ENCODE data around the gene MAGOH.

The MAGOH gene

DNA sequence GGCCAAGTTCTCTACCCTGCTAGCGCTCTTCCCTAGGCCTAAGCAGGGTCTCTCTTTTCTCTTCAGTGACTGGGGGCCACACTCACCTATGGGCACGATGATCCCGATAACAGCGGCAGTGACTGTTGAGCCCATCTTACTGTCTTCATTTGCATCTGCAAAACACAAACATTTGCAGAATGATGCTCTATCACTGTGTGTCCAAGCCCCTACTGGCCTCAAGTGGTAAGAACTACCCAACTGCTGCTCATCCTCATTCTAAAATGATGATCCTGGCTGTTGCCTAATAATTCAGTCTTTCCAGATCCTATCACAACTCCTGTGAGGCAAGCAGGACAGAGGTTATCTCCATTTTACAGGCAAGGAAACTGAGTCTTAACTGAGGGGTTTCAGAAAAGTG is 16.7 kb upstream of the MAGOH start:
- DNase-seq, result no peak
- ChIA-PET CTCF (interaction anchor here (1.6 kb wide), 1 partner anchor 23 kb away, joined by 7 read pairs; no protein-coding TSS in a partner anchor), POLR2A (no interaction called here)
- H3K27me3 ChIP-seq (replicated peaks in 2 of 5; ENCODE audit: control insufficient read depth in 4 of 5, insufficient read depth in 5 of 5, low read length in 4 of 5), result no peaks in the 10 kb centered on the region
- no peaks in the 10 kb centered on the region for H3K4me1 ChIP-seq (ENCODE audit: control extremely low read depth in 1 of 4, control insufficient read depth in 4 of 4, insufficient read depth in 4 of 4, low read length in 3 of 4)
- H3K36me3 ChIP-seq (ENCODE audit: control insufficient read depth in 4 of 4, insufficient read depth in 4 of 4, low read length in 3 of 4), result peaks cover 19 to 89% (median 44%) of the 10 kb centered on the region in 4 experiments
- no peaks in the 10 kb centered on the region for H3K9me3 ChIP-seq (ENCODE audit: control extremely low read depth in 1 of 5, control insufficient read depth in 4 of 5, insufficient read depth in 2 of 5, low read depth in 1 of 5, low read length in 4 of 5)
- H3K27ac ChIP-seq (ENCODE audit: insufficient read depth in 1 of 2, low read depth in 1 of 2, low read length in 2 of 2, poor library complexity in 1 of 2, severe bottlenecking in 2 of 2), result no peak overlapping the region
- WGBS (ENCODE audit: insufficient coverage), result 96% methylated on average over 4 of the region's 4 CpGs
- no peak overlapping the region for H3K4me3 ChIP-seq (ENCODE audit: control insufficient read depth in 1 of 7, extremely low read depth in 1 of 7, insufficient read depth in 4 of 7, low read depth in 2 of 7, low read length in 6 of 7)

DNA sequence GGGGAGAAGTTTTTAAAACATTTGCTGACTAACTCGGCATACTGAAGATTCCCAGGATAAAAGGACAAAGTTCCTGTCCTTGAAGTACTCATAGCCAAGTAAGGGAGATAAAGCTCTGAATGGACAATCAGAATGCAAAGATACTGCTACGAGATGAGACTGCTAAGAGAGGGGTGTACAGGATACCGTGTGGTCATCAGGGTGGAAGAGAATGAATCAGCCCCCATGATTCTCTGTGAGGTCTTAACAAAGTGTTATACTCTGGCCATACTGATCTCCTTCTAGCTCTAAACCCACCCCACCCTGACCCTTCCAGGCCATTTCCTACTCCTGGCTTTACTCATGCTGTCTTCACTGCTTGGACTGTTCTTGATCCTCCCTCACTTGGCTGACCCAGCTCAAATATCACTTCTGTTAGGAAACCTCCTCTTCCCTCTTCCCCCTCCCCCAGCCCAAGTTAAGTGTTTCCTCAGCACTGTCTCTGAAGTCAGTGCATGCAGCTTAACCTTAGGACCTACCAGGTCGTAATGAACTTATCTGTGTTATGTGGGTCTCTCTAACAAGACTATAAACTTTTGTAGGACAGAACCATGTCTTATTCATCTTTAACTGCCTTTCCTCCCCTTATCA is 15.8 kb upstream of the MAGOH start:
- DNase-seq, result no peak
- WGBS (ENCODE audit: insufficient coverage), result 94% methylated on average over 3 of the region's 4 CpGs
- no peak overlapping the region for H3K4me3 ChIP-seq (ENCODE audit: control insufficient read depth in 1 of 7, extremely low read depth in 1 of 7, insufficient read depth in 4 of 7, low read depth in 2 of 7, low read length in 6 of 7)
- ChIA-PET POLR2A (no interaction called here), CTCF (interaction anchor here (1.6 kb wide), 1 partner anchor 24 kb away, joined by 7 read pairs; no protein-coding TSS in a partner anchor)
- H3K36me3 ChIP-seq (ENCODE audit: control insufficient read depth in 4 of 4, insufficient read depth in 4 of 4, low read length in 3 of 4), result peaks cover 19 to 89% (median 45%) of the 10 kb centered on the region in 4 experiments
- no peaks in the 10 kb centered on the region for H3K27me3 ChIP-seq (replicated peaks in 2 of 5; ENCODE audit: control insufficient read depth in 4 of 5, insufficient read depth in 5 of 5, low read length in 4 of 5)
- no peaks in the 10 kb centered on the region for H3K9me3 ChIP-seq (ENCODE audit: control extremely low read depth in 1 of 5, control insufficient read depth in 4 of 5, insufficient read depth in 2 of 5, low read depth in 1 of 5, low read length in 4 of 5)
- H3K27ac ChIP-seq (ENCODE audit: insufficient read depth in 1 of 2, low read depth in 1 of 2, low read length in 2 of 2, poor library complexity in 1 of 2, severe bottlenecking in 2 of 2), result no peak overlapping the region
- no peaks in the 10 kb centered on the region for H3K4me1 ChIP-seq (ENCODE audit: control extremely low read depth in 1 of 4, control insufficient read depth in 4 of 4, insufficient read depth in 4 of 4, low read length in 3 of 4)

DNA sequence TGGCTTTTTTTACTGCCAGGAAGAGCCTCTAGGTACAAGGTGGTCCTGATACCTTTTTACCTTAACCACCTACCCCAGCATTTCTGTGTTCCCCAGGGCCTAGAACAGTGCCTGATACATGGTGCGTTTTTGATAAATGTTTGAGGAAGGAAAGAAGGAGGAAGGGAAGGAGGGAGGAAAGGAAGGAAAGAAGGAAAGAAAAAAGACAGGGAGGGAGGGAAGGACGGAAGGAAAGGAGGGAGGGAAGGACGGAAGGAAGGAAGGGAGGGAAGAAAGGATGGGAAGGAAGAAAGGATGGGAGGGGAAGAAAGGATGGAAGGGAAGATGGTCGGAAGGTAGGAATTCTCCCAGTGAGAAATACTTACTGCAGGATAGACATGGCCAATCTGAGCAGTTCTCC is 12.0 kb upstream of the MAGOH start:
- Histone ChIP-seq H3K36me3 (ENCODE audit: control insufficient read depth in 4 of 4, insufficient read depth in 4 of 4, low read length in 3 of 4) (peaks cover 15 to 87% (median 45%) of the 10 kb centered on the region in 4 experiments), H3K4me3 (ENCODE audit: control insufficient read depth in 1 of 7, extremely low read depth in 1 of 7, insufficient read depth in 4 of 7, low read depth in 2 of 7, low read length in 6 of 7) (no peak overlapping the region), H3K4me1 (ENCODE audit: control extremely low read depth in 1 of 4, control insufficient read depth in 4 of 4, insufficient read depth in 4 of 4, low read length in 3 of 4) (no peaks in the 10 kb centered on the region), H3K27ac (ENCODE audit: insufficient read depth in 1 of 2, low read depth in 1 of 2, low read length in 2 of 2, poor library complexity in 1 of 2, severe bottlenecking in 2 of 2) (no peak overlapping the region), H3K27me3 (replicated peaks in 2 of 5; ENCODE audit: control insufficient read depth in 4 of 5, insufficient read depth in 5 of 5, low read length in 4 of 5) (no peaks in the 10 kb centered on the region), H3K9me3 (ENCODE audit: control extremely low read depth in 1 of 5, control insufficient read depth in 4 of 5, insufficient read depth in 2 of 5, low read depth in 1 of 5, low read length in 4 of 5) (no peaks in the 10 kb centered on the region)
- ChIA-PET POLR2A (no interaction called here), CTCF (interaction anchor here (0.9 kb wide), 1 partner anchor 219 kb away, joined by 3 read pairs; no protein-coding TSS in a partner anchor)
- WGBS (ENCODE audit: insufficient coverage), result 97% methylated on average over 4 of the region's 4 CpGs
- no peak for DNase-seq

- Histone ChIP-seq H3K27ac (ENCODE audit: insufficient read depth in 1 of 2, low read depth in 1 of 2, low read length in 2 of 2, poor library complexity in 1 of 2, severe bottlenecking in 2 of 2) (no peak overlapping the region), H3K4me1 (ENCODE audit: control extremely low read depth in 1 of 4, control insufficient read depth in 4 of 4, insufficient read depth in 4 of 4, low read length in 3 of 4) (no peaks in the 10 kb centered on the region), H3K9me3 (ENCODE audit: control extremely low read depth in 1 of 5, control insufficient read depth in 4 of 5, insufficient read depth in 2 of 5, low read depth in 1 of 5, low read length in 4 of 5) (no peaks in the 10 kb centered on the region), H3K4me3 (ENCODE audit: control insufficient read depth in 1 of 7, extremely low read depth in 1 of 7, insufficient read depth in 4 of 7, low read depth in 2 of 7, low read length in 6 of 7) (no peak overlapping the region), H3K36me3 (ENCODE audit: control insufficient read depth in 4 of 4, insufficient read depth in 4 of 4, low read length in 3 of 4) (peaks cover 10 to 87% (median 42%) of the 10 kb centered on the region in 4 experiments), H3K27me3 (replicated peaks in 2 of 5; ENCODE audit: control insufficient read depth in 4 of 5, insufficient read depth in 5 of 5, low read length in 4 of 5) (no peaks in the 10 kb centered on the region)
- WGBS (ENCODE audit: insufficient coverage), result 100% methylated on average over 2 of the region's 3 CpGs
- no peak for DNase-seq
- ChIA-PET CTCF (interaction anchor here (1.0 kb wide), 1 partner anchor 18 kb away, joined by 4 read pairs; no protein-coding TSS in a partner anchor), POLR2A (no interaction called here)
Observed at GRCh38 chr1:53249706-53250105, 11.4 kb upstream of the MAGOH start.

- H3K4me1 ChIP-seq (ENCODE audit: control extremely low read depth in 1 of 4, control insufficient read depth in 4 of 4, insufficient read depth in 4 of 4, low read length in 3 of 4), result peaks cover 0 to 6% (median 2%) of the 10 kb centered on the region in 4 experiments
- DNase-seq, result no peak
- H3K27ac ChIP-seq (ENCODE audit: insufficient read depth in 1 of 2, low read depth in 1 of 2, low read length in 2 of 2, poor library complexity in 1 of 2, severe bottlenecking in 2 of 2), result no peak overlapping the region
- no peak overlapping the region for H3K4me3 ChIP-seq (ENCODE audit: control insufficient read depth in 1 of 7, extremely low read depth in 1 of 7, insufficient read depth in 4 of 7, low read depth in 2 of 7, low read length in 6 of 7)
- H3K9me3 ChIP-seq (ENCODE audit: control extremely low read depth in 1 of 5, control insufficient read depth in 4 of 5, insufficient read depth in 2 of 5, low read depth in 1 of 5, low read length in 4 of 5), result no peaks in the 10 kb centered on the region
- ChIA-PET POLR2A (no interaction called here), CTCF (no interaction called here)
- peaks cover 5 to 70% (median 38%) of the 10 kb centered on the region in 4 experiments for H3K36me3 ChIP-seq (ENCODE audit: control insufficient read depth in 4 of 4, insufficient read depth in 4 of 4, low read length in 3 of 4)
- WGBS (ENCODE audit: insufficient coverage), result no CpG with 5 or more reads among the region's 4 CpGs
- no peaks in the 10 kb centered on the region for H3K27me3 ChIP-seq (replicated peaks in 2 of 5; ENCODE audit: control insufficient read depth in 4 of 5, insufficient read depth in 5 of 5, low read length in 4 of 5)
Observed at GRCh38 chr1:53246261-53247134, 8.2 kb upstream of the MAGOH start.

- Histone ChIP-seq H3K27me3 (replicated peaks in 2 of 5; ENCODE audit: control insufficient read depth in 4 of 5, insufficient read depth in 5 of 5, low read length in 4 of 5) (no peaks in the 10 kb centered on the region), H3K9me3 (ENCODE audit: control extremely low read depth in 1 of 5, control insufficient read depth in 4 of 5, insufficient read depth in 2 of 5, low read depth in 1 of 5, low read length in 4 of 5) (no peaks in the 10 kb centered on the region), H3K27ac (ENCODE audit: insufficient read depth in 1 of 2, low read depth in 1 of 2, low read length in 2 of 2, poor library complexity in 1 of 2, severe bottlenecking in 2 of 2) (no peak overlapping the region), H3K36me3 (ENCODE audit: control insufficient read depth in 4 of 4, insufficient read depth in 4 of 4, low read length in 3 of 4) (peaks cover 0 to 47% (median 17%) of the 10 kb centered on the region in 4 experiments), H3K4me3 (ENCODE audit: control insufficient read depth in 1 of 7, extremely low read depth in 1 of 7, insufficient read depth in 4 of 7, low read depth in 2 of 7, low read length in 6 of 7) (no peak overlapping the region), H3K4me1 (ENCODE audit: control extremely low read depth in 1 of 4, control insufficient read depth in 4 of 4, insufficient read depth in 4 of 4, low read length in 3 of 4) (peaks cover under 1 to 7% (median 2%) of the 10 kb centered on the region in 4 experiments)
- POLR2A ChIA-PET, result no interaction called here
- CTCF ChIA-PET, result no interaction called here
- DNase-seq, result no peak
- 10% methylated on average over 4 of the region's 4 CpGs for WGBS (ENCODE audit: insufficient coverage)
Observed at GRCh38 chr1:53244141-53244540, 5.8 kb upstream of the MAGOH start.

- no peak for DNase-seq
- 93% methylated on average over 3 of the region's 4 CpGs for whole genome bisulfite sequencing (ENCODE audit: insufficient coverage)
- Histone ChIP-seq H3K27me3 (replicated peaks in 2 of 5; ENCODE audit: control insufficient read depth in 4 of 5, insufficient read depth in 5 of 5, low read length in 4 of 5) (no peaks in the 10 kb centered on the region), H3K27ac (ENCODE audit: insufficient read depth in 1 of 2, low read depth in 1 of 2, low read length in 2 of 2, poor library complexity in 1 of 2, severe bottlenecking in 2 of 2) (no peak overlapping the region), H3K4me1 (ENCODE audit: control extremely low read depth in 1 of 4, control insufficient read depth in 4 of 4, insufficient read depth in 4 of 4, low read length in 3 of 4) (peaks cover 5 to 20% (median 10%) of the 10 kb centered on the region in 4 experiments), H3K9me3 (ENCODE audit: control extremely low read depth in 1 of 5, control insufficient read depth in 4 of 5, insufficient read depth in 2 of 5, low read depth in 1 of 5, low read length in 4 of 5) (no peaks in the 10 kb centered on the region), H3K4me3 (ENCODE audit: control insufficient read depth in 1 of 7, extremely low read depth in 1 of 7, insufficient read depth in 4 of 7, low read depth in 2 of 7, low read length in 6 of 7) (no peak overlapping the region), H3K36me3 (ENCODE audit: control insufficient read depth in 4 of 4, insufficient read depth in 4 of 4, low read length in 3 of 4) (peaks cover 0 to 29% (median 10%) of the 10 kb centered on the region in 4 experiments)
- CTCF ChIA-PET, result no interaction called here
- POLR2A ChIA-PET, result no interaction called here
Observed at GRCh38 chr1:53242381-53242780, 4.1 kb upstream of the MAGOH start.

All from common myeloid progenitor, CD34-positive (primary cell).